RWPE2 (cell line): ENCODE data around the gene GRHL1.

Source experiments
- ATAC-seq: fragments of 200-7000 bp; cut with Tn5 transposase; 3 replicates; pipeline ENCODE4 v1.9.1; 2021; ENCODE audit warnings: low read depth
- DNase-seq: peaks from one replicate; pipeline ENCODE4 v3.0.0-alpha.2; 2020; ENCODE audit warnings: low spot score
- H3K27ac ChIP-seq: fragments of 450-650 bp; 2 replicates; pipeline ENCODE4 v1.5.1; 2017; ENCODE audit warnings: mild to moderate bottlenecking; ENCODE audit not compliant: poor library complexity, severe bottlenecking
- H3K27me3 ChIP-seq: fragments of 250-450 bp; sonication (Bioruptor Pico); 2 replicates; pipeline ENCODE4 v1.5.1; 2021; ENCODE audit warnings: mild to moderate bottlenecking, moderate library complexity; ENCODE audit not compliant: insufficient read depth, poor library complexity, severe bottlenecking
- H3K36me3 ChIP-seq: fragments of 250-450 bp; sonication (Bioruptor Pico); 2 replicates; pipeline ENCODE4 v1.5.1; 2020; ENCODE audit warnings: low read depth, mild to moderate bottlenecking, moderate library complexity
- H3K4me1 ChIP-seq: fragments of 250-450 bp; sonication (Bioruptor Pico); 2 replicates; pipeline ENCODE4 v1.5.1; 2021; ENCODE audit warnings: mild to moderate bottlenecking, moderate library complexity; ENCODE audit not compliant: insufficient read depth, poor library complexity, severe bottlenecking
- H3K4me3 ChIP-seq: fragments of 250-450 bp; sonication (Bioruptor Pico); 2 replicates; pipeline ENCODE4 v1.5.1; 2021; ENCODE audit warnings: mild to moderate bottlenecking, moderate library complexity; ENCODE audit not compliant: severe bottlenecking
- H3K9me3 ChIP-seq: fragments of 250-450 bp; sonication (Bioruptor Pico); 2 replicates; pipeline ENCODE4 v1.5.1; 2021; ENCODE audit warnings: mild to moderate bottlenecking, moderate library complexity; ENCODE audit not compliant: severe bottlenecking
- TF ChIP-seq, protein P1 (sequence below): fragments of 450-650 bp; IDR thresholded peaks from one replicate; pipeline ENCODE4 v1.5.1; 2017; ENCODE audit warnings: mild to moderate bottlenecking, moderate library complexity; ENCODE audit not compliant: poor library complexity, severe bottlenecking

Gene GRHL1

GRCh38 chr2:10041711-10042110 is 90.2 kb downstream of the GRHL1 start:
- H3K36me3 ChIP-seq: 0 out of 2 replicates have a peak, but pooled peaks cover 3% of the 10 kb centered on the region
- no peak overlapping the region for H3K27ac ChIP-seq
- ATAC-seq (no peak), DNase-seq (no peak)
- peaks cover 4% of the 10 kb centered on the region for H3K4me1 ChIP-seq
- peaks cover 2% of the 10 kb centered on the region for H3K9me3 ChIP-seq
- H3K4me3 ChIP-seq: no peak overlapping the region
- TF ChIP-seq, protein P1, sequence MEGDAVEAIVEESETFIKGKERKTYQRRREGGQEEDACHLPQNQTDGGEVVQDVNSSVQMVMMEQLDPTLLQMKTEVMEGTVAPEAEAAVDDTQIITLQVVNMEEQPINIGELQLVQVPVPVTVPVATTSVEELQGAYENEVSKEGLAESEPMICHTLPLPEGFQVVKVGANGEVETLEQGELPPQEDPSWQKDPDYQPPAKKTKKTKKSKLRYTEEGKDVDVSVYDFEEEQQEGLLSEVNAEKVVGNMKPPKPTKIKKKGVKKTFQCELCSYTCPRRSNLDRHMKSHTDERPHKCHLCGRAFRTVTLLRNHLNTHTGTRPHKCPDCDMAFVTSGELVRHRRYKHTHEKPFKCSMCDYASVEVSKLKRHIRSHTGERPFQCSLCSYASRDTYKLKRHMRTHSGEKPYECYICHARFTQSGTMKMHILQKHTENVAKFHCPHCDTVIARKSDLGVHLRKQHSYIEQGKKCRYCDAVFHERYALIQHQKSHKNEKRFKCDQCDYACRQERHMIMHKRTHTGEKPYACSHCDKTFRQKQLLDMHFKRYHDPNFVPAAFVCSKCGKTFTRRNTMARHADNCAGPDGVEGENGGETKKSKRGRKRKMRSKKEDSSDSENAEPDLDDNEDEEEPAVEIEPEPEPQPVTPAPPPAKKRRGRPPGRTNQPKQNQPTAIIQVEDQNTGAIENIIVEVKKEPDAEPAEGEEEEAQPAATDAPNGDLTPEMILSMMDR: no peak
- no peaks in the 10 kb centered on the region for H3K27me3 ChIP-seq

DNA sequence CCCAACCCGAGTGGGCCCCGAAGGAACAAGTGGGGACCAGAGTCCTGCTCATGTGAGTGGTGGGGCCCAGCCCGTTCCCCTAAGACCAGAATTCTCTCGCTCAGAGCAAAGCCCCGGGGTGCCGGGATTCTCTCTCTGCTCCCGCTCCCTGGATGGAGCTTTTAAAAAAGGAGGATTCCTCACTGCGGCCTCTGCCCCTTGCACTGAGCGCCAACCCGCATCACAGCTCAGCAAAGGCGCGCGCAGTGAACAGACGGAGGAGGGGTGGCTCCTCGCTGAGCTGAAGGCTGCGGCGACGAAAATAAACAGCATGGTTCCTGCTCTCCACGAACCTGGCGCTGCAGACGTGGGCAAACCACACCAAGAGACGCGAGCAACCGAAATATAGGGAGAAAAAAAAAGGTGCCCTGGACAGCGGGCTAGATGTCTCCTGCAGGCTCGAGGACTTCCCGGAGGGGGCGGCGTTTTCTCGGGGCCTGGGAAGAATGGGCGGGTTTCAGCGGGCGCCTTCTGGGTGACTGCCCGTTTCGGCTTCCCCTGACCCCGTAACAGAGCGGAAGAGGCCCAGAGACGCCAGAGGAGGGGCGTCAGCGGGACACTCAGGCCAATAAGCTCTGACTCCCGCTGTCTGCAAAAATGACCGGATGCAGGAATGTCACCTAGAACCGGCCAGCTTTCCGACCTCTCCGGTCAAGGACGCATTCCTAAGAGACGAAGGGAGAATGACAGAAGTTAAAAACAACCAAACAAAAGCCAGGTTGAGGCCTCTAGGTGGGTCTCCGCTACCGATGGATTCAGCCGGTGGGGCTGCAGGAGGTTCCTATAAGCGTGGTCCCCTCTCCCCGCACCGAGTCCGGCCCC is 91.0 kb downstream of the GRHL1 start:
- Histone ChIP-seq H3K4me1 (peaks cover 2% of the 10 kb centered on the region), H3K27me3 (no peaks in the 10 kb centered on the region), H3K4me3 (no peak overlapping the region), H3K9me3 (peaks cover 2% of the 10 kb centered on the region), H3K36me3 (peaks cover 6% of the 10 kb centered on the region), H3K27ac (no peak overlapping the region)
- no peak for DNase-seq
- ATAC-seq: no peak
- TF ChIP-seq, protein P1: no peak

- peak within 1 kb of the TSS; percentile 83 for H3K4me3 ChIP-seq
- DNase-seq: no peak
- H3K36me3 ChIP-seq: peaks cover 15% of the 10 kb centered on the region
- peak within 1 kb of the TSS; percentile 58 for H3K27ac ChIP-seq
- TF ChIP-seq, protein P1: no peak
- no peaks in the 10 kb centered on the region for H3K27me3 ChIP-seq
- peaks cover 2% of the 10 kb centered on the region for H3K9me3 ChIP-seq
- peak; percentile 81 for ATAC-seq
- H3K4me1 ChIP-seq: no peaks in the 10 kb centered on the region
Observed at GRCh38 chr2:10043256-10043905, 91.9 kb downstream of the GRHL1 start, which contains the start of gene KLF11. Gene KLF11 (plus strand): TSS chr2:10043550. CDS start chr2:10043717, 167 bp downstream.

GRCh38 chr2:10043906-10044601 is 92.6 kb downstream of the GRHL1 start:
- peak overlapping the region; percentile 58 for H3K27ac ChIP-seq
- DNase-seq: peak; percentile 89
- H3K4me3 ChIP-seq: peak overlapping the region; percentile 83
- peak; percentile 63 for ATAC-seq
- H3K27me3 ChIP-seq: no peaks in the 10 kb centered on the region
- TF ChIP-seq, protein P1: no peak
- H3K36me3 ChIP-seq: peaks cover 19% of the 10 kb centered on the region
- no peaks in the 10 kb centered on the region for H3K4me1 ChIP-seq
- peaks cover 2% of the 10 kb centered on the region for H3K9me3 ChIP-seq
